Liver (tissue), 9 donors: ENCODE measurements around the gene MYO10. TPM values are rescaled to one million over a fixed set of nuclear protein-coding genes. Genes with fewer than 3 reads are reported as not detected.

Experiments used
- DNase-seq: peaks from one replicate; pipeline ENCODE4 v3.0.0-alpha.2; 2017; ENCODE audit warnings: low spot score
- H3K27ac ChIP-seq, 2 donors: one replicate each; pipeline ENCODE4 v1.7.0; 2013; ENCODE audit warnings: inconsistent platforms in 2 of 2, low read length in 2 of 2, control low read depth in 1 of 2, low read depth in 1 of 2, mild to moderate bottlenecking in 1 of 2
- H3K27me3 ChIP-seq, 4 donors: one replicate each; pipeline versions ENCODE4 v1.6.1 to v1.7.0; 2013; ENCODE audit warnings: low read length in 3 of 4, inconsistent platforms in 1 of 4, mild to moderate bottlenecking in 1 of 4, moderate library complexity in 1 of 4; ENCODE audit not compliant: control insufficient read depth in 4 of 4, insufficient read depth in 4 of 4
- H3K36me3 ChIP-seq, 4 donors: one replicate each; pipeline versions ENCODE4 v1.6.1 to v1.7.0; 2013; ENCODE audit warnings: low read length in 3 of 4, mild to moderate bottlenecking in 3 of 4, low read depth in 1 of 4, moderate library complexity in 1 of 4; ENCODE audit not compliant: control insufficient read depth in 4 of 4, insufficient read depth in 3 of 4
- H3K4me1 ChIP-seq, 4 donors: one replicate each; pipeline versions ENCODE4 v1.6.1 to v1.7.0; 2013; ENCODE audit warnings: low read length in 3 of 4, mild to moderate bottlenecking in 3 of 4, moderate library complexity in 1 of 4; ENCODE audit not compliant: control insufficient read depth in 4 of 4, insufficient read depth in 4 of 4
- H3K4me3 ChIP-seq, 3 donors: one replicate each; pipeline versions ENCODE4 v1.6.1 to v1.7.0; 2013; ENCODE audit warnings: low read length in 3 of 3, control low read depth in 1 of 3, low read depth in 1 of 3, mild to moderate bottlenecking in 1 of 3
- H3K9ac ChIP-seq, 2 donors: one replicate each; pipeline ENCODE4 v1.7.0; 2013; ENCODE audit warnings: low read length in 2 of 2, mild to moderate bottlenecking in 2 of 2, moderate library complexity in 2 of 2, control low read depth in 1 of 2, low read depth in 1 of 2
- H3K9me3 ChIP-seq, 4 donors: one replicate each; pipeline versions ENCODE4 v1.6.1 to v1.7.0; 2013; ENCODE audit warnings: low read length in 3 of 4; ENCODE audit not compliant: control insufficient read depth in 4 of 4
- EGR1 ChIP-seq, 2 donors: IDR thresholded peaks; 2 replicates each; pipeline ENCODE4 v1.6.1; 2016 to 2018; ENCODE audit warnings: antibody characterized with exemption in 2 of 2, low read depth in 2 of 2
- FOXA2 ChIP-seq: IDR thresholded peaks from 2 replicates; pipeline ENCODE4 v1.6.1; 2016; ENCODE audit warnings: antibody characterized with exemption
- NR2F2 ChIP-seq: IDR thresholded peaks from 2 replicates; pipeline ENCODE4 v1.6.1; 2016; ENCODE audit warnings: antibody characterized with exemption
- RAD21 ChIP-seq, 2 donors: IDR thresholded peaks; 2 replicates each; pipeline ENCODE4 v1.6.1; 2016; ENCODE audit warnings: antibody characterized with exemption in 2 of 2, mild to moderate bottlenecking in 2 of 2
- TAF1 ChIP-seq: conservative IDR thresholded peaks from 2 replicates; pipeline ENCODE4 v1.6.1; 2016; ENCODE audit warnings: antibody characterized with exemption, mild to moderate bottlenecking
- WGBS: extraction: QIAGEN DNeasy Blood & Tissue Kit; methylation state at CpG from one replicate; pipeline ENCODE4 v1.1.7; 2013; 5-methylcytosine and 5-hydroxymethylcytosine counted together
- polyA plus RNA-seq, 2 donors: library from polyadenylated mRNA; stranded (reverse) in 1 of 2; unstranded in 1 of 2; fragments of 200-250 nt in 1 of 2; fragments of >200 nt in 1 of 2; fragmentation: Nextera tagmentation in 1 of 2; extraction: Ambion mirVana in 1 of 2; gene quantifications; one replicate each; pipeline versions ENCODE4 v1.2.1 to v1.2.3, GENCODE V29; 2013 to 2015
- total RNA-seq, 2 donors: library from RNA; depleted of rRNA; stranded (reverse); fragments of >200 nt; gene quantifications; one replicate each; pipeline ENCODE4 v1.2.3, GENCODE V29; 2014
- TF ChIP-seq, protein P1 (sequence below): IDR thresholded peaks from 2 replicates; pipeline ENCODE4 v1.6.1; 2016; ENCODE audit warnings: antibody characterized with exemption, mild to moderate bottlenecking
- TF ChIP-seq, protein P2 (sequence below): IDR thresholded peaks from 2 replicates; pipeline ENCODE4 v1.6.1; 2016; ENCODE audit warnings: antibody characterized with exemption
- TF ChIP-seq, protein P3 (sequence below): fragments of 150-350 bp; IDR thresholded peaks from 2 replicates; pipeline ENCODE4 v1.5.1; 2017; ENCODE audit warnings: improper control_type of control experiment, low read depth, low read length; ENCODE audit not compliant: missing input control
- TF ChIP-seq, protein P4 (sequence below): IDR thresholded peaks from 2 replicates; pipeline ENCODE4 v1.6.1; 2016; ENCODE audit warnings: antibody characterized with exemption
- donor health status: healthy.
- donor health status: healthy.
- donor health status: healthy.
- donor health status: healthy.
- donor health status: healthy.

Gene MYO10
- total and polyA plus RNA-seq, 4 donors: 4.3 to 15.3 (median 7.1) TPM

DNA sequence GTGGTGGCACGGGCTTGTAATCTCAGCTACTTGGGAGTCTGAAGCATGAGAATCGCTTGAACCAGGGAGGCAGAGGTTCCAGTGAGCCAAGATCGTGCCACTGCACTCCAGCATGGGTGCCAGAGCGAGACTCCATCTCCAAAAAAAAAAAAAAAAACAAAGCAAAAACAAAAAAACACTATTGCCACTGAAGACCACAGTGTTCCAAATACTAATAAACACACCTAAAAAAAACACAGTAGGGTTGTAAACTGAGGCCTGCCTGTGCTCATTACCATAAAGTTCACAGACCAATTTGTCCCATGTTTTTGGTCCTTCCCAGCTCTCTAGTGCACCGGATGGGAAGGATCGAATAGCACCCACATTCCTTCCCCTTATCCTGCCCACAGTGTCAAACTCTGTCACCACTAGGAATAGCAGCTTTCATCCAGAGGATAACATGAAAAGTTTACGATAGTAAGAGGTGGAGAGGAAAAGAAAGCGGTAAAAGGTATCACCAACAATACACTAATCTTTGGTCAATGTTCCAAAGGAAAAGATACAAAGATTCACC is 49.2 kb downstream of the MYO10 start:
- peaks cover 0 to 4% (median 0%) of the 10 kb centered on the region in 4 donors for H3K27me3 ChIP-seq
- no peak overlapping the region for H3K9ac ChIP-seq
- 76% methylated on average over 8 of the region's 8 CpGs for WGBS
- H3K27ac ChIP-seq: no peak overlapping the region
- no peaks in the 10 kb centered on the region for H3K4me1 ChIP-seq
- H3K36me3 ChIP-seq: no peaks in the 10 kb centered on the region
- H3K9me3 ChIP-seq: no peaks in the 10 kb centered on the region
- TF ChIP-seq, protein P1, sequence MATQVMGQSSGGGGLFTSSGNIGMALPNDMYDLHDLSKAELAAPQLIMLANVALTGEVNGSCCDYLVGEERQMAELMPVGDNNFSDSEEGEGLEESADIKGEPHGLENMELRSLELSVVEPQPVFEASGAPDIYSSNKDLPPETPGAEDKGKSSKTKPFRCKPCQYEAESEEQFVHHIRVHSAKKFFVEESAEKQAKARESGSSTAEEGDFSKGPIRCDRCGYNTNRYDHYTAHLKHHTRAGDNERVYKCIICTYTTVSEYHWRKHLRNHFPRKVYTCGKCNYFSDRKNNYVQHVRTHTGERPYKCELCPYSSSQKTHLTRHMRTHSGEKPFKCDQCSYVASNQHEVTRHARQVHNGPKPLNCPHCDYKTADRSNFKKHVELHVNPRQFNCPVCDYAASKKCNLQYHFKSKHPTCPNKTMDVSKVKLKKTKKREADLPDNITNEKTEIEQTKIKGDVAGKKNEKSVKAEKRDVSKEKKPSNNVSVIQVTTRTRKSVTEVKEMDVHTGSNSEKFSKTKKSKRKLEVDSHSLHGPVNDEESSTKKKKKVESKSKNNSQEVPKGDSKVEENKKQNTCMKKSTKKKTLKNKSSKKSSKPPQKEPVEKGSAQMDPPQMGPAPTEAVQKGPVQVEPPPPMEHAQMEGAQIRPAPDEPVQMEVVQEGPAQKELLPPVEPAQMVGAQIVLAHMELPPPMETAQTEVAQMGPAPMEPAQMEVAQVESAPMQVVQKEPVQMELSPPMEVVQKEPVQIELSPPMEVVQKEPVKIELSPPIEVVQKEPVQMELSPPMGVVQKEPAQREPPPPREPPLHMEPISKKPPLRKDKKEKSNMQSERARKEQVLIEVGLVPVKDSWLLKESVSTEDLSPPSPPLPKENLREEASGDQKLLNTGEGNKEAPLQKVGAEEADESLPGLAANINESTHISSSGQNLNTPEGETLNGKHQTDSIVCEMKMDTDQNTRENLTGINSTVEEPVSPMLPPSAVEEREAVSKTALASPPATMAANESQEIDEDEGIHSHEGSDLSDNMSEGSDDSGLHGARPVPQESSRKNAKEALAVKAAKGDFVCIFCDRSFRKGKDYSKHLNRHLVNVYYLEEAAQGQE: no peak
- no peak for TF ChIP-seq RAD21 (IDR thresholded peaks at IDR 0.05)
- TF ChIP-seq, protein P2, sequence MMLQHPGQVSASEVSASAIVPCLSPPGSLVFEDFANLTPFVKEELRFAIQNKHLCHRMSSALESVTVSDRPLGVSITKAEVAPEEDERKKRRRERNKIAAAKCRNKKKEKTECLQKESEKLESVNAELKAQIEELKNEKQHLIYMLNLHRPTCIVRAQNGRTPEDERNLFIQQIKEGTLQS: no peak
- TF ChIP-seq, protein P3, sequence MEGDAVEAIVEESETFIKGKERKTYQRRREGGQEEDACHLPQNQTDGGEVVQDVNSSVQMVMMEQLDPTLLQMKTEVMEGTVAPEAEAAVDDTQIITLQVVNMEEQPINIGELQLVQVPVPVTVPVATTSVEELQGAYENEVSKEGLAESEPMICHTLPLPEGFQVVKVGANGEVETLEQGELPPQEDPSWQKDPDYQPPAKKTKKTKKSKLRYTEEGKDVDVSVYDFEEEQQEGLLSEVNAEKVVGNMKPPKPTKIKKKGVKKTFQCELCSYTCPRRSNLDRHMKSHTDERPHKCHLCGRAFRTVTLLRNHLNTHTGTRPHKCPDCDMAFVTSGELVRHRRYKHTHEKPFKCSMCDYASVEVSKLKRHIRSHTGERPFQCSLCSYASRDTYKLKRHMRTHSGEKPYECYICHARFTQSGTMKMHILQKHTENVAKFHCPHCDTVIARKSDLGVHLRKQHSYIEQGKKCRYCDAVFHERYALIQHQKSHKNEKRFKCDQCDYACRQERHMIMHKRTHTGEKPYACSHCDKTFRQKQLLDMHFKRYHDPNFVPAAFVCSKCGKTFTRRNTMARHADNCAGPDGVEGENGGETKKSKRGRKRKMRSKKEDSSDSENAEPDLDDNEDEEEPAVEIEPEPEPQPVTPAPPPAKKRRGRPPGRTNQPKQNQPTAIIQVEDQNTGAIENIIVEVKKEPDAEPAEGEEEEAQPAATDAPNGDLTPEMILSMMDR: no peak
- no peak for DNase-seq
- H3K4me3 ChIP-seq: no peak overlapping the region

DNA sequence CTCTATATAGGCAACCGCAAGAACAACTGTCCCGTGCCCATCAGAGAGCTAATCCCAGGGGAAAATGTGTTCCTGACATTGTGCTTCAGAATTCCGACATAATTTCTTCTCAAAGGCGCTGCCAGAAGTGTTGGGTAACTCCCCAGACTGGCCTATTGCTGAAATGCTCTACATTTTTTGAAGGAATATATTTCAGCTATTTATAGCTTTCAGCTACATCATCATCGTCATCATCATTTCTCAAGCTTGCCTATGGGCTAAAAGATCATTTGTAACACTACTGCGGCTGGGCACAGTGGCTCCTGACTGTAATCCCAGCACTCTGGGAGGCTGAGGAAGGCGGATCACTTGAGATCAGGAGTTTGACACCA is 49.7 kb downstream of the MYO10 start:
- no peak for DNase-seq
- TF ChIP-seq, protein P4, sequence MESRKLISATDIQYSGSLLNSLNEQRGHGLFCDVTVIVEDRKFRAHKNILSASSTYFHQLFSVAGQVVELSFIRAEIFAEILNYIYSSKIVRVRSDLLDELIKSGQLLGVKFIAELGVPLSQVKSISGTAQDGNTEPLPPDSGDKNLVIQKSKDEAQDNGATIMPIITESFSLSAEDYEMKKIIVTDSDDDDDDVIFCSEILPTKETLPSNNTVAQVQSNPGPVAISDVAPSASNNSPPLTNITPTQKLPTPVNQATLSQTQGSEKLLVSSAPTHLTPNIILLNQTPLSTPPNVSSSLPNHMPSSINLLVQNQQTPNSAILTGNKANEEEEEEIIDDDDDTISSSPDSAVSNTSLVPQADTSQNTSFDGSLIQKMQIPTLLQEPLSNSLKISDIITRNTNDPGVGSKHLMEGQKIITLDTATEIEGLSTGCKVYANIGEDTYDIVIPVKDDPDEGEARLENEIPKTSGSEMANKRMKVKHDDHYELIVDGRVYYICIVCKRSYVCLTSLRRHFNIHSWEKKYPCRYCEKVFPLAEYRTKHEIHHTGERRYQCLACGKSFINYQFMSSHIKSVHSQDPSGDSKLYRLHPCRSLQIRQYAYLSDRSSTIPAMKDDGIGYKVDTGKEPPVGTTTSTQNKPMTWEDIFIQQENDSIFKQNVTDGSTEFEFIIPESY: no peak
- TF ChIP-seq, protein P2: no peak
- TF ChIP-seq EGR1 (IDR thresholded peaks at IDR 0.05; ENCODE audit: low read depth in 2 of 2): no peak
- no peak for TF ChIP-seq TAF1
- no peak for TF ChIP-seq NR2F2
- TF ChIP-seq FOXA2: no peak
- TF ChIP-seq, protein P3: no peak
- no peak overlapping the region for H3K4me3 ChIP-seq
- 77% methylated on average over 7 of the region's 7 CpGs for WGBS
- H3K36me3 ChIP-seq: no peaks in the 10 kb centered on the region
- H3K27me3 ChIP-seq: peaks cover 0 to 4% (median 0%) of the 10 kb centered on the region in 4 donors
- no peak overlapping the region for H3K27ac ChIP-seq
- no peaks in the 10 kb centered on the region for H3K9me3 ChIP-seq
- H3K4me1 ChIP-seq: peaks cover 0 to 2% (median under 1%) of the 10 kb centered on the region in 4 donors
- no peak overlapping the region for H3K9ac ChIP-seq
